ENCODE measurements around the gene TBC1D8B. TPM values are rescaled to one million over a fixed set of nuclear protein-coding genes. Genes with fewer than 3 reads are reported as not detected.

TBC1D8B gene
- total RNA-seq, 1 donor from 2014 or later = 8.4 TPM

GRCh38 chrX:106894978-106895452 is 92.5 kb downstream of the TBC1D8B start:
- Histone ChIP-seq H3K4me1 (ENCODE audit: control insufficient read depth in 3 of 3, insufficient read depth in 3 of 3, low read length in 3 of 3) (peaks cover 3 to 10% (median 6%) of the 10 kb centered on the region in 3 donors), H3K9ac (ENCODE audit: low read depth in 1 of 3, low read length in 3 of 3) (no peak overlapping the region), H3K27me3 (ENCODE audit: control insufficient read depth in 3 of 3, insufficient read depth in 3 of 3, low read length in 3 of 3) (peaks cover 0 to 25% (median 0%) of the 10 kb centered on the region in 3 donors), H3K36me3 (ENCODE audit: control insufficient read depth in 3 of 3, insufficient read depth in 3 of 3, low read length in 3 of 3) (no peaks in the 10 kb centered on the region), H3K9me3 (ENCODE audit: control insufficient read depth in 3 of 3, low read length in 3 of 3) (no peaks in the 10 kb centered on the region), H3K4me3 (ENCODE audit: low read length in 3 of 3) (no peak overlapping the region), H3K27ac (ENCODE audit: low read depth, low read length) (no peak overlapping the region)

- H3K27ac ChIP-seq (ENCODE audit: low read depth, low read length) = no peak overlapping the region
- H3K4me3 ChIP-seq (ENCODE audit: low read length in 3 of 3) = no peak overlapping the region
- H3K9me3 ChIP-seq (ENCODE audit: control insufficient read depth in 3 of 3, low read length in 3 of 3) = no peaks in the 10 kb centered on the region
- H3K36me3 ChIP-seq (ENCODE audit: control insufficient read depth in 3 of 3, insufficient read depth in 3 of 3, low read length in 3 of 3) = no peaks in the 10 kb centered on the region
- no peak overlapping the region for H3K9ac ChIP-seq (ENCODE audit: low read depth in 1 of 3, low read length in 3 of 3)
- peaks cover 0 to 19% (median 0%) of the 10 kb centered on the region in 3 donors for H3K27me3 ChIP-seq (ENCODE audit: control insufficient read depth in 3 of 3, insufficient read depth in 3 of 3, low read length in 3 of 3)
- H3K4me1 ChIP-seq (ENCODE audit: control insufficient read depth in 3 of 3, insufficient read depth in 3 of 3, low read length in 3 of 3) = peaks cover 3 to 12% (median 6%) of the 10 kb centered on the region in 3 donors
Observed at GRCh38 chrX:106897259-106897658, 94.8 kb downstream of the TBC1D8B start.

- H3K27ac ChIP-seq (ENCODE audit: low read depth, low read length) = no peak overlapping the region
- H3K9me3 ChIP-seq (ENCODE audit: control insufficient read depth in 3 of 3, low read length in 3 of 3) = no peaks in the 10 kb centered on the region
- H3K4me1 ChIP-seq (ENCODE audit: control insufficient read depth in 3 of 3, insufficient read depth in 3 of 3, low read length in 3 of 3) = peaks cover 3 to 24% (median 6%) of the 10 kb centered on the region in 3 donors
- H3K36me3 ChIP-seq (ENCODE audit: control insufficient read depth in 3 of 3, insufficient read depth in 3 of 3, low read length in 3 of 3) = no peaks in the 10 kb centered on the region
- H3K27me3 ChIP-seq (ENCODE audit: control insufficient read depth in 3 of 3, insufficient read depth in 3 of 3, low read length in 3 of 3) = peaks cover 0 to 10% (median 0%) of the 10 kb centered on the region in 3 donors
- H3K4me3 ChIP-seq (ENCODE audit: low read length in 3 of 3) = no peak overlapping the region
- no peak overlapping the region for H3K9ac ChIP-seq (ENCODE audit: low read depth in 1 of 3, low read length in 3 of 3)
Observed at GRCh38 chrX:106898462-106898861, 96.0 kb downstream of the TBC1D8B start.

GRCh38 chrX:106899276-106899675 is 96.8 kb downstream of the TBC1D8B start:
- Histone ChIP-seq H3K4me1 (ENCODE audit: control insufficient read depth in 3 of 3, insufficient read depth in 3 of 3, low read length in 3 of 3) (peaks cover 7 to 31% (median 12%) of the 10 kb centered on the region in 3 donors), H3K27ac (ENCODE audit: low read depth, low read length) (no peak overlapping the region), H3K4me3 (ENCODE audit: low read length in 3 of 3) (no peak overlapping the region), H3K27me3 (ENCODE audit: control insufficient read depth in 3 of 3, insufficient read depth in 3 of 3, low read length in 3 of 3) (peaks cover 0 to 10% (median 0%) of the 10 kb centered on the region in 3 donors), H3K36me3 (ENCODE audit: control insufficient read depth in 3 of 3, insufficient read depth in 3 of 3, low read length in 3 of 3) (no peaks in the 10 kb centered on the region), H3K9me3 (ENCODE audit: control insufficient read depth in 3 of 3, low read length in 3 of 3) (no peaks in the 10 kb centered on the region), H3K9ac (ENCODE audit: low read depth in 1 of 3, low read length in 3 of 3) (no peak overlapping the region)

- Histone ChIP-seq H3K27ac (ENCODE audit: low read depth, low read length) (no peak overlapping the region), H3K27me3 (ENCODE audit: control insufficient read depth in 3 of 3, insufficient read depth in 3 of 3, low read length in 3 of 3) (peaks cover 0 to 10% (median 0%) of the 10 kb centered on the region in 3 donors), H3K9me3 (ENCODE audit: control insufficient read depth in 3 of 3, low read length in 3 of 3) (no peaks in the 10 kb centered on the region), H3K4me1 (ENCODE audit: control insufficient read depth in 3 of 3, insufficient read depth in 3 of 3, low read length in 3 of 3) (peaks cover 4 to 27% (median 10%) of the 10 kb centered on the region in 3 donors), H3K9ac (ENCODE audit: low read depth in 1 of 3, low read length in 3 of 3) (no peak overlapping the region), H3K4me3 (ENCODE audit: low read length in 3 of 3) (no peak overlapping the region), H3K36me3 (ENCODE audit: control insufficient read depth in 3 of 3, insufficient read depth in 3 of 3, low read length in 3 of 3) (no peaks in the 10 kb centered on the region)
Observed at GRCh38 chrX:106899841-106900240, 97.4 kb downstream of the TBC1D8B start.

GRCh38 chrX:106901341-106901740 is 98.9 kb downstream of the TBC1D8B start:
- Histone ChIP-seq H3K9me3 (ENCODE audit: control insufficient read depth in 3 of 3, low read length in 3 of 3) (no peaks in the 10 kb centered on the region), H3K27ac (ENCODE audit: low read depth, low read length) (no peak overlapping the region), H3K27me3 (ENCODE audit: control insufficient read depth in 3 of 3, insufficient read depth in 3 of 3, low read length in 3 of 3) (peaks cover 0 to 4% (median 0%) of the 10 kb centered on the region in 3 donors), H3K4me3 (ENCODE audit: low read length in 3 of 3) (no peak overlapping the region), H3K9ac (ENCODE audit: low read depth in 1 of 3, low read length in 3 of 3) (no peak overlapping the region), H3K4me1 (ENCODE audit: control insufficient read depth in 3 of 3, insufficient read depth in 3 of 3, low read length in 3 of 3) (peaks cover 6 to 36% (median 17%) of the 10 kb centered on the region in 3 donors), H3K36me3 (ENCODE audit: control insufficient read depth in 3 of 3, insufficient read depth in 3 of 3, low read length in 3 of 3) (no peaks in the 10 kb centered on the region)

- peaks cover 0 to 4% (median 0%) of the 10 kb centered on the region in 3 donors for H3K27me3 ChIP-seq (ENCODE audit: control insufficient read depth in 3 of 3, insufficient read depth in 3 of 3, low read length in 3 of 3)
- no peaks in the 10 kb centered on the region for H3K36me3 ChIP-seq (ENCODE audit: control insufficient read depth in 3 of 3, insufficient read depth in 3 of 3, low read length in 3 of 3)
- H3K9ac ChIP-seq (ENCODE audit: low read depth in 1 of 3, low read length in 3 of 3) = no peak overlapping the region
- H3K27ac ChIP-seq (ENCODE audit: low read depth, low read length) = no peak overlapping the region
- H3K4me1 ChIP-seq (ENCODE audit: control insufficient read depth in 3 of 3, insufficient read depth in 3 of 3, low read length in 3 of 3) = peaks cover 6 to 39% (median 18%) of the 10 kb centered on the region in 3 donors
- H3K4me3 ChIP-seq (ENCODE audit: low read length in 3 of 3) = no peak overlapping the region
- no peaks in the 10 kb centered on the region for H3K9me3 ChIP-seq (ENCODE audit: control insufficient read depth in 3 of 3, low read length in 3 of 3)
Observed at GRCh38 chrX:106901781-106902219, 99.3 kb downstream of the TBC1D8B start.

- H3K9ac ChIP-seq (ENCODE audit: low read depth in 1 of 3, low read length in 3 of 3) = peak overlapping the region in 1 of 3 donors; percentile 25
- H3K27ac ChIP-seq (ENCODE audit: low read depth, low read length) = peak overlapping the region; percentile 84
- H3K9me3 ChIP-seq (ENCODE audit: control insufficient read depth in 3 of 3, low read length in 3 of 3) = no peaks in the 10 kb centered on the region
- H3K4me1 ChIP-seq (ENCODE audit: control insufficient read depth in 3 of 3, insufficient read depth in 3 of 3, low read length in 3 of 3) = peaks cover 6 to 39% (median 18%) of the 10 kb centered on the region in 3 donors
- H3K36me3 ChIP-seq (ENCODE audit: control insufficient read depth in 3 of 3, insufficient read depth in 3 of 3, low read length in 3 of 3) = no peaks in the 10 kb centered on the region
- H3K4me3 ChIP-seq (ENCODE audit: low read length in 3 of 3) = no peak overlapping the region
- no peaks in the 10 kb centered on the region for H3K27me3 ChIP-seq (ENCODE audit: control insufficient read depth in 3 of 3, insufficient read depth in 3 of 3, low read length in 3 of 3)
Observed at GRCh38 chrX:106902684-106903083, 100.2 kb downstream of the TBC1D8B start.

- Histone ChIP-seq H3K27me3 (ENCODE audit: control insufficient read depth in 3 of 3, insufficient read depth in 3 of 3, low read length in 3 of 3) (no peaks in the 10 kb centered on the region), H3K27ac (ENCODE audit: low read depth, low read length) (peak within 1 kb of the TSS; percentile 84), H3K4me3 (ENCODE audit: low read length in 3 of 3) (no peak within 1 kb of the TSS), H3K9me3 (ENCODE audit: control insufficient read depth in 3 of 3, low read length in 3 of 3) (no peaks in the 10 kb centered on the region), H3K4me1 (ENCODE audit: control insufficient read depth in 3 of 3, insufficient read depth in 3 of 3, low read length in 3 of 3) (peaks cover 6 to 39% (median 18%) of the 10 kb centered on the region in 3 donors), H3K9ac (ENCODE audit: low read depth in 1 of 3, low read length in 3 of 3) (peak within 1 kb of the TSS in 2 of 3 donors; percentile 39 to 45), H3K36me3 (ENCODE audit: control insufficient read depth in 3 of 3, insufficient read depth in 3 of 3, low read length in 3 of 3) (no peaks in the 10 kb centered on the region)
Observed at GRCh38 chrX:106903291-106903824, 100.9 kb downstream of the TBC1D8B start, which contains the start of gene RIPPLY1. Gene RIPPLY1, minus strand, starts transcription at chrX:106903341. Its CDS starts 54 bp downstream, at chrX:106903287.

GRCh38 chrX:106903856-106904528 is 101.5 kb downstream of the TBC1D8B start:
- Histone ChIP-seq H3K4me1 (ENCODE audit: control insufficient read depth in 3 of 3, insufficient read depth in 3 of 3, low read length in 3 of 3) (peaks cover 6 to 39% (median 18%) of the 10 kb centered on the region in 3 donors), H3K4me3 (ENCODE audit: low read length in 3 of 3) (no peak overlapping the region), H3K27me3 (ENCODE audit: control insufficient read depth in 3 of 3, insufficient read depth in 3 of 3, low read length in 3 of 3) (no peaks in the 10 kb centered on the region), H3K27ac (ENCODE audit: low read depth, low read length) (peak overlapping the region; percentile 84), H3K9me3 (ENCODE audit: control insufficient read depth in 3 of 3, low read length in 3 of 3) (no peaks in the 10 kb centered on the region), H3K36me3 (ENCODE audit: control insufficient read depth in 3 of 3, insufficient read depth in 3 of 3, low read length in 3 of 3) (no peaks in the 10 kb centered on the region), H3K9ac (ENCODE audit: low read depth in 1 of 3, low read length in 3 of 3) (peak overlapping the region in 2 of 3 donors; percentile 39 to 45)
